Measurements from ENCODE around the gene CBARP. TPM values are rescaled to one million over a fixed set of nuclear protein-coding genes. Genes with fewer than 3 reads are reported as not detected.

CBARP gene
- total and polyA plus RNA-seq, 9 of the 15 experiments (the other 6 are each of a cell fraction or from before 2014, with no cell fraction given) = 0.03 to 8.9 (median 1.2) TPM; not detected in 1

GRCh38 chr19:1232652-1233072, 5.1 kb downstream of the CBARP start (continued):
- no peak for TF ChIP-seq MYBL2 (IDR thresholded peaks at IDR 0.05; ENCODE audit: low read depth)
- no peak for TF ChIP-seq MYBL2 (CRISPR knock-in tag; IDR thresholded peaks at IDR 0.05; ENCODE audit: borderline replicate concordance)
- peak; percentile 25; the same call in 1 of the 2 replicates for TF ChIP-seq BCOR (IDR thresholded peaks at IDR 0.05)
- TF ChIP-seq ZNF12 (CRISPR knock-in tag; IDR thresholded peaks at IDR 0.05) = no peak
- peak; percentile 76 for TF ChIP-seq NFIC (IDR thresholded peaks at IDR 0.05)

GRCh38 chr19:1231729-1232637, 5.8 kb downstream of the CBARP start:
- WGBS (ENCODE audit: insufficient coverage, low coverage, missing lambda C conversion rate) = 82% methylated on average over 11 of the region's 15 CpGs
- no peak for FAIRE-seq
- H3K36me3 ChIP-seq (ENCODE audit: control insufficient read depth, insufficient read depth, low read length) = peaks cover 53% of the 10 kb centered on the region; the same call in 1 of the 3 replicates
- H3K4me1 ChIP-seq (replicated peaks in 1 of 2; ENCODE audit: control insufficient read depth in 2 of 2, insufficient read depth in 2 of 2, low read length in 2 of 2) = peaks cover under 1 to 77% of the 10 kb centered on the region in 2 experiments; a peak in 4 of 5 replicates
- H2AFZ ChIP-seq (ENCODE audit: low read depth, low read length) = no peak overlapping the region
- in situ Hi-C loops (cut with MboI) (loop anchor here (25.0 kb wide), 1 partner anchor 470 kb away; the partner anchor contains the start of gene MISP), intact Hi-C loops (cut with micrococcal nuclease) (no loop called here)
- H4K20me1 ChIP-seq (replicated peaks; ENCODE audit: control insufficient read depth, insufficient read depth, low read length) = no peaks in the 10 kb centered on the region
- TF ChIP-seq ELK3 (CRISPR knock-in tag; IDR thresholded peaks at IDR 0.05) (no peak), POLR2G (IDR thresholded peaks at IDR 0.05; ENCODE audit: low read depth, low read length) (peak; percentile 17; the same call in 1 of the 2 replicates), CREB3L1 (IDR thresholded peaks at IDR 0.05; ENCODE audit: borderline replicate concordance, low read depth) (no peak)
- ChIA-PET CTCF (ENCODE audit: low intra/inter-chr PET ratio) (no interaction called here), POLR2A (interaction anchor here (0.6 to 1.5 kb wide), 2 partner anchors 14 to 99 kb away, joined by 3 to 7 read pairs; no protein-coding TSS in a partner anchor)
- H3K9ac ChIP-seq (ENCODE audit: insufficient read depth in 1 of 2, low read depth in 2 of 2, low read length in 2 of 2) = peak overlapping the region in 1 of 2 experiments; percentile 86; a peak in 2 of 4 replicates
- 0 out of 3 replicates have a peak, but pooled peaks cover 2% of the 10 kb centered on the region for H3K79me2 ChIP-seq (ENCODE audit: control insufficient read depth, insufficient read depth, low read length)
- H3K4me3 ChIP-seq = no peak overlapping the region
- BruUV-seq (replicated peaks) = no TSS peak
- H3K27ac ChIP-seq (ENCODE audit: extremely low read depth, low read depth, low read length) = peak overlapping the region; percentile 2; the same call in 1 of the 3 replicates
- no peaks in the 10 kb centered on the region for H3K27me3 ChIP-seq (ENCODE audit: control insufficient read depth in 2 of 2, insufficient read depth in 2 of 2, low read length in 2 of 2)
- no peaks in the 10 kb centered on the region; the same call in 1 of the 2 replicates for H3K9me3 ChIP-seq (replicated peaks; ENCODE audit: control insufficient read depth, insufficient read depth, low read depth, low read length)
- H3K4me2 ChIP-seq (ENCODE audit: insufficient read depth, low read length) = no peak overlapping the region
- DNase-seq (ENCODE audit: extremely low read depth in 1 of 4, low spot score in 3 of 4) = no peak
- peak; percentile 8; the same call in 2 of the 3 replicates for ATAC-seq
- no peaks in the 10 kb centered on the region for H3K9me1 ChIP-seq (ENCODE audit: control insufficient read depth, insufficient read depth, low read length)

Measured in K562 (cell line).